Fibroblast of lung (primary cell): ENCODE measurements around the gene APBB2.

Experiments used
- CTCF ChIP-seq, 2 donors: IDR thresholded peaks in 1 of 2; conservative IDR thresholded peaks in 1 of 2; 1 replicate in 1 of 2; 2 replicates in 1 of 2; pipeline ENCODE4 v1.5.1; 2011 to 2012; ENCODE audit warnings: low read length in 2 of 2, control low read depth in 1 of 2, inconsistent platforms in 1 of 2, low read depth in 1 of 2, mild to moderate bottlenecking in 1 of 2
- EZH2 ChIP-seq: IDR thresholded peaks from 2 replicates; pipeline ENCODE4 v1.5.1; 2012; ENCODE audit warnings: low read length, control low read depth, mild to moderate bottlenecking; ENCODE audit errors: missing control alignments

- TF ChIP-seq CTCF (conservative IDR thresholded peaks at IDR 0.05 in 1 of 2, IDR thresholded peaks at IDR 0.05 in 1 of 2; ENCODE audit: low read depth in 1 of 2, low read length in 2 of 2) (no peak), EZH2 (no peak)
Measured at GRCh38 chr4:40844261-40844660, 370.1 kb downstream of the APBB2 start.
